PC-9 (cell line): Measurements from ENCODE around the gene ASB16. TPM values are rescaled to one million over a fixed set of nuclear protein-coding genes. Genes with fewer than 3 reads are reported as not detected.
A peak's percentile ranks its signal among the peaks of the same experiment; 100 is the strongest.

ENCODE experiments used
- BruUV-seq: library from RNA; stranded (reverse); fragments of 400-500 nt; replicated peaks from 2 replicates; lab custom pipeline; 2021; lab: Mats Ljungman, UMichigan
- CTCF ChIA-PET: fragments of 300-600 bp; sonication (Branson Sonifier 250); formaldehyde crosslinking; loops from one replicate; lab custom pipeline; 2022; ENCODE audit warnings: antibody characterized with exemption; lab: Charles Lee
- POLR2A ChIA-PET: fragments of 300-600 bp; sonication (Branson Sonifier 250); formaldehyde crosslinking; loops from one replicate; lab custom pipeline; 2022; ENCODE audit warnings: antibody characterized with exemption; ENCODE audit not compliant: unreplicated experiment; lab: Charles Lee
- DNase-seq, 2 experiments: peaks; one replicate each; pipeline versions ENCODE4 v3.0.0 to v3.0.0-alpha.2; 2015 to 2022; ENCODE audit warnings: mixed read lengths in 1 of 2
- H2AFZ ChIP-seq: fragments of 200-600 bp; sonication (generic); 2 replicates; pipeline ENCODE4 v1.8.1; 2017; ENCODE audit warnings: antibody characterized with exemption
- H3F3A ChIP-seq: fragments of 200-600 bp; sonication (generic); 2 replicates; pipeline ENCODE4 v1.8.1; 2017; ENCODE audit warnings: antibody characterized with exemption, mild to moderate bottlenecking, low read depth; ENCODE audit not compliant: insufficient read depth
- H3K27ac ChIP-seq: fragments of 200-600 bp; sonication (generic); 2 replicates; pipeline ENCODE4 v1.6.1; 2016; ENCODE audit warnings: mixed run types
- H3K27me3 ChIP-seq: fragments of 200-600 bp; sonication (generic); 2 replicates; pipeline ENCODE4 v1.6.1; 2016; ENCODE audit warnings: low read depth, mixed run types; ENCODE audit not compliant: insufficient read depth
- H3K36me3 ChIP-seq: fragments of 200-600 bp; sonication (generic); 2 replicates; pipeline ENCODE4 v1.6.1; 2016; ENCODE audit warnings: low read depth, mixed run types
- H3K4me1 ChIP-seq: fragments of 200-600 bp; sonication (generic); replicated peaks from 2 replicates; pipeline ENCODE4 v1.6.1; 2016; ENCODE audit warnings: mixed run types; ENCODE audit not compliant: insufficient read depth
- H3K4me2 ChIP-seq: fragments of 200-600 bp; sonication (generic); 2 replicates; pipeline ENCODE4 v1.6.1; 2017; ENCODE audit warnings: mixed run types
- H3K4me3 ChIP-seq: fragments of 200-600 bp; sonication (generic); 2 replicates; pipeline ENCODE4 v1.6.1; 2016; ENCODE audit warnings: mixed run types
- H3K79me2 ChIP-seq: fragments of 200-600 bp; sonication (generic); 2 replicates; pipeline ENCODE4 v1.6.1; 2017; ENCODE audit warnings: low read depth, mixed run types
- H3K9me2 ChIP-seq: fragments of 200-600 bp; sonication (generic); 2 replicates; pipeline ENCODE4 v1.8.1; 2017; ENCODE audit warnings: mild to moderate bottlenecking; ENCODE audit not compliant: insufficient read depth
- H3K9me3 ChIP-seq: fragments of 200-600 bp; sonication (generic); 2 replicates; pipeline ENCODE4 v1.8.1; 2016; ENCODE audit warnings: low read depth; ENCODE audit not compliant: insufficient read depth
- H4K20me1 ChIP-seq: fragments of 200-600 bp; sonication (generic); 2 replicates; pipeline ENCODE4 v1.8.1; 2017; ENCODE audit not compliant: insufficient read depth
- EZH2 ChIP-seq: fragments of 200-600 bp; sonication (generic); IDR thresholded peaks from 2 replicates; pipeline ENCODE4 v1.8.0; 2017; ENCODE audit warnings: antibody characterized with exemption, low read depth
- intact Hi-C: fragments of 100-400 bp; cut with micrococcal nuclease; formaldehyde crosslinking; loops from one replicate; pipeline ENCODE4 v1.10.0; 2022; ENCODE audit not compliant: unreplicated experiment
- total RNA-seq: library from RNA; stranded (reverse); gene quantifications from 2 replicates; pipeline ENCODE4 v1.2.3, GENCODE V29; 2021
- TF ChIP-seq, protein P1 (sequence below): fragments of 200-600 bp; sonication (generic); conservative IDR thresholded peaks from 2 replicates; pipeline ENCODE4 v1.6.1; 2017; ENCODE audit warnings: mixed run types, antibody characterized with exemption, mild to moderate bottlenecking, moderate library complexity

ASB16 gene
- total RNA-seq, 1 experiment from 2014 or later: not detected

DNA sequence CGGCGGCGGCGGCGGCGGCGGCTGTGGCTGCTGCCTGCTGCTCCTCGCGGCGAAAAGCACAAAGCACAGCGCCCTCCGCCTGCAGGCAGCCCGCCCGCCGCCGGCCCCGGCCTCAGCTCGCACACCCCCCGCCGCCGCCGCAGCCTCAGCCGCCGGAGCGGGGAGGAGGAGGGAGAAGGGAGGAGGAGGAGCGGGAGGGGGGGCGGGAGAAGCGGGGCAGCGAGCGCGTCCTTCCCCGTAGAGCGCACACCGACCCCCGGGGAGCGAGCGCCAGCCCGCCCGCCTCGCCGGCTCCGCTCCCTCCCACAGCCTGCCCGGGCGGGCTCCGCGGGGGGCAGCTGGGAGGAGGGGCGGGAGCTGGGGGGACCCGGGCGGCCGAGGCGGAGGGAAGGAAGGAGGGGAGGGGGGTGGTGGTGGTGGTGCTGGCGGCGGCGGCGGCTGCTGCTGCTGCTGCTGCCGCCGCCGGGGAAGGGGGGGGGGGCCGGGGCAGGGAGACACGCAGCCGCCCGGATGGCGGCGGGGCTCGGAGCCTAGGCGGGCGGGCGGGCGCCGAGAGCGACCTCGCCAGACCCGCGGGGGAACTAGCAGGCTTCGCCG, 49.2 kb downstream of the ASB16 start, which contains the start of gene UBTF:
TSS of gene UBTF (minus strand) at position 60 of the 597 bp plus-strand sequence. CDS start 1,446 bp downstream, outside the sequence.
- BruUV-seq: no TSS peak
- Histone ChIP-seq H3F3A (peaks cover 36% of the 10 kb centered on the region; the same call in 1 of the 2 replicates), H3K27ac (peak within 1 kb of the TSS; percentile 55; the same call in 1 of the 2 replicates), H4K20me1 (no peaks in the 10 kb centered on the region), H3K36me3 (peaks cover 22% of the 10 kb centered on the region), H3K4me3 (peak within 1 kb of the TSS; percentile 97), H3K4me2 (peak within 1 kb of the TSS; percentile 92), H3K79me2 (peaks cover 29% of the 10 kb centered on the region), H3K9me2 (no peaks in the 10 kb centered on the region), H3K9me3 (no peaks in the 10 kb centered on the region), H3K27me3 (no peaks in the 10 kb centered on the region), H2AFZ (peak within 1 kb of the TSS; percentile 84), H3K4me1 (peaks cover 22% of the 10 kb centered on the region)
- ChIA-PET POLR2A (interaction anchor here (0.6 to 0.7 kb wide), 3 partner anchors 13 to 146 kb away, joined by 3 to 6 read pairs (median 5); no protein-coding TSS in a partner anchor), CTCF (no interaction called here)
- intact Hi-C loops: loop anchor here (5.0 kb wide), 1 partner anchor 88 kb away; the partner anchor contains the start of gene RUNDC3A
- TF ChIP-seq, protein P1, sequence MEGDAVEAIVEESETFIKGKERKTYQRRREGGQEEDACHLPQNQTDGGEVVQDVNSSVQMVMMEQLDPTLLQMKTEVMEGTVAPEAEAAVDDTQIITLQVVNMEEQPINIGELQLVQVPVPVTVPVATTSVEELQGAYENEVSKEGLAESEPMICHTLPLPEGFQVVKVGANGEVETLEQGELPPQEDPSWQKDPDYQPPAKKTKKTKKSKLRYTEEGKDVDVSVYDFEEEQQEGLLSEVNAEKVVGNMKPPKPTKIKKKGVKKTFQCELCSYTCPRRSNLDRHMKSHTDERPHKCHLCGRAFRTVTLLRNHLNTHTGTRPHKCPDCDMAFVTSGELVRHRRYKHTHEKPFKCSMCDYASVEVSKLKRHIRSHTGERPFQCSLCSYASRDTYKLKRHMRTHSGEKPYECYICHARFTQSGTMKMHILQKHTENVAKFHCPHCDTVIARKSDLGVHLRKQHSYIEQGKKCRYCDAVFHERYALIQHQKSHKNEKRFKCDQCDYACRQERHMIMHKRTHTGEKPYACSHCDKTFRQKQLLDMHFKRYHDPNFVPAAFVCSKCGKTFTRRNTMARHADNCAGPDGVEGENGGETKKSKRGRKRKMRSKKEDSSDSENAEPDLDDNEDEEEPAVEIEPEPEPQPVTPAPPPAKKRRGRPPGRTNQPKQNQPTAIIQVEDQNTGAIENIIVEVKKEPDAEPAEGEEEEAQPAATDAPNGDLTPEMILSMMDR: no peak
- TF ChIP-seq EZH2: no peak
- DNase-seq: peak in 1 of 2 experiments; percentile 53

DNA sequence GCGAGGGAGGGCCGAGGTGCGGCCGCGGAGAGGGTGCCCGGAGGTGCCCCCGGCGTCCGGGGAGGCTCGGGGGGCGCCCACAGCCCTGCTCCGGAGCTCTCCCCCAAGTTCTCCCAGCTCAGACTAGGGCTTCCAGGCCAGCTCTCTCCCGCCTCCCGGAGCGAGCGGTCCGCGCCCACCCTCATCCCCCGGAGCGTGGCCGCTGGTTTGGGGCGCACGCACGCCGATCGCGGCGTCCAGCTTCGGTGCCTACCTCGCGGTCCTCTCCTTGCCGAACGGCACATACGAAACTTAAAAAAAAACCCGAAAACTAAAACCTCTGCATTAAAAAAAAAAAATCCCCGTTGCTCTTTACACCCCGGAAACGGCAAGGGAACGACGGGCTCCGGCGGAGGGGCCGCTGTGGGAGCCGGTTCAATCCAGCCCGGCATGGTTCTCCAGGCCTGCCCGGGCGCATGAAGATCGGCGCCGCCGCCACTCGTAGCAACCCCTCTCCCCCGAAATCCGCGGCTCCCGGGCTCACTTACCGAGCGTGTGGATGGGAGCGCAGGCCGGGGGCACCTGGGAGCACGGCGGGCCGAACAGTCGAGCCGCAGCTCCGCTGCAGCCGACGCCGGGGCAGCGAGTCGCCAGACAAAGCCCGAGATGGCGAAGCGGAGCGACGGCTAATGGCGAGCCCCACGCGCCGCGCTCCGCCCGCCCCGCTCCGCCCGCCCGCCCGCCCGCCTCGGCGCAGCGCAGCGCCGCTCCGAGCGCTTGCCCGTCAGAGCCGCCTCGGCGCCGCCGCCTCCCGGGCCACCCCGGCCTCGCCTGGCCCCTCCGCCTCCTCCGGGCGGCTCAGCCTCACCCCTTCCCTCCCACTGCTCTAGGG, 49.9 kb downstream of the ASB16 start:
- H3F3A ChIP-seq: peaks cover 36% of the 10 kb centered on the region; the same call in 1 of the 2 replicates
- TSS peak; percentile 32 for BruUV-seq
- ChIA-PET POLR2A (interaction anchor here (0.6 kb wide), 1 partner anchor 13 kb away, joined by 3 read pairs; no protein-coding TSS in a partner anchor), CTCF (no interaction called here)
- peaks cover 16% of the 10 kb centered on the region for H3K36me3 ChIP-seq
- H3K27me3 ChIP-seq: no peaks in the 10 kb centered on the region
- H3K79me2 ChIP-seq: peaks cover 29% of the 10 kb centered on the region
- peaks cover 22% of the 10 kb centered on the region for H3K4me1 ChIP-seq
- H3K4me3 ChIP-seq: peak overlapping the region; percentile 97
- TF ChIP-seq, protein P1: no peak
- no peak for TF ChIP-seq EZH2
- no peaks in the 10 kb centered on the region for H3K9me3 ChIP-seq
- peak overlapping the region; percentile 92 for H2AFZ ChIP-seq
- intact Hi-C loops: loop anchor here (5.0 kb wide), 1 partner anchor 87 kb away; the partner anchor contains the start of gene RUNDC3A
- peak in 1 of 2 experiments; percentile 26 for DNase-seq
- H4K20me1 ChIP-seq: no peaks in the 10 kb centered on the region
- H3K9me2 ChIP-seq: no peaks in the 10 kb centered on the region
- peak overlapping the region; percentile 6; the same call in 1 of the 2 replicates for H3K27ac ChIP-seq
- peak overlapping the region; percentile 92 for H3K4me2 ChIP-seq
